Myocyte (in vitro differentiated cells): ENCODE results near the gene WWOX. TPM values are rescaled to one million over a fixed set of nuclear protein-coding genes. Genes with fewer than 3 reads are reported as not detected.
"Not testable (repeated sequence)": the region's sequence is repeated elsewhere in the genome, so short reads cannot be mapped to it uniquely, and the experiment has no call there.

ENCODE experiments used
- DNase-seq: peaks from one replicate; pipeline ENCODE4 v3.0.0-alpha.2; 2012; ENCODE audit warnings: low read depth
- polyA plus RNA-seq: library from polyadenylated mRNA; unstranded; fragments of >200 nt; gene quantifications from one replicate; pipeline ENCODE4 v1.2.1, GENCODE V29; 2012; ENCODE audit warnings: missing spikeins
- total RNA-seq: library from RNA; depleted of rRNA; stranded (reverse); fragments of >200 nt; gene quantifications from 2 replicates; pipeline ENCODE4 v1.2.3, GENCODE V29; 2014

Gene WWOX
- 12.5 and 22.5 TPM in 2 replicates for total RNA-seq
- 8.6 TPM for polyA plus RNA-seq

DNA sequence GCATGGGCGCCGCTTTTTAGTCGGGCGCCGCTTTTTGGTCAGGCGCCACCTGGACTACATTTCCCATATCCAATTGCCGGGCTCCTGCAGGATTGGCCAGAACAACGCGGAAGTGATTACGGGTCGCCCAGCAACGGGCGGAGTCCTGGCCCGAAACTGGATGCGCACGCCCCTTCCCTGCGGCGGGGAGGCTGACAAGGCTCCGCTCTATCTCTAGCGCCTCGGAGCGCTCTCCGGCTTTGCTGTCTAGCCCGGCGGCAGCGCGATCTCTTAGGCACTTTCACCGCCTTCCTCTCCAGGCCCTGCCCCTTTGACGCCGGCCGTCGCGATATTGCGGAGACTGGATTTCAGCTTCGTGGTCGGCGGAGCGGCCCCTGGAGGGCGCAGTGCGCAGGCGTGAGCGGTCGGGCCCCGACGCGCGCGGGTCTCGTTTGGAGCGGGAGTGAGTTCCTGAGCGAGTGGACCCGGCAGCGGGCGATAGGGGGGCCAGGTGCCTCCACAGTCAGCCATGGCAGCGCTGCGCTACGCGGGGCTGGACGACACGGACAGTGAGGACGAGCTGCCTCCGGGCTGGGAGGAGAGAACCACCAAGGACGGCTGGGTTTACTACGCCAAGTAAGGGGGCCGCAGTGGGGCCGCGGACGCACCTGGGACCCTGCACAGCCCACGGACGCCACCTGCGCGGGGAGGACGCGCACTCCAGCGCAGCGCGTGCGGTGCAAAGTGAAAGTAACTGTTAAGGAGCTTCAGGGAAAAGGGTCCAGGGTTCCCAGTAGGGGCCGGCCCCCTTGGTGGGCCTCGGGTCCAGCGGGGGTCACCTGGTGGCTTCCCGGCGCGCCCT lies at the start of gene WWOX:
Gene WWOX (plus strand): TSS at position 384 of the 841 bp plus-strand sequence.
- peak; percentile 99 for DNase-seq

GRCh38 chr16:78050734-78051400 lies 48.6 kb upstream of the WWOX start:
- no peak for DNase-seq

DNA sequence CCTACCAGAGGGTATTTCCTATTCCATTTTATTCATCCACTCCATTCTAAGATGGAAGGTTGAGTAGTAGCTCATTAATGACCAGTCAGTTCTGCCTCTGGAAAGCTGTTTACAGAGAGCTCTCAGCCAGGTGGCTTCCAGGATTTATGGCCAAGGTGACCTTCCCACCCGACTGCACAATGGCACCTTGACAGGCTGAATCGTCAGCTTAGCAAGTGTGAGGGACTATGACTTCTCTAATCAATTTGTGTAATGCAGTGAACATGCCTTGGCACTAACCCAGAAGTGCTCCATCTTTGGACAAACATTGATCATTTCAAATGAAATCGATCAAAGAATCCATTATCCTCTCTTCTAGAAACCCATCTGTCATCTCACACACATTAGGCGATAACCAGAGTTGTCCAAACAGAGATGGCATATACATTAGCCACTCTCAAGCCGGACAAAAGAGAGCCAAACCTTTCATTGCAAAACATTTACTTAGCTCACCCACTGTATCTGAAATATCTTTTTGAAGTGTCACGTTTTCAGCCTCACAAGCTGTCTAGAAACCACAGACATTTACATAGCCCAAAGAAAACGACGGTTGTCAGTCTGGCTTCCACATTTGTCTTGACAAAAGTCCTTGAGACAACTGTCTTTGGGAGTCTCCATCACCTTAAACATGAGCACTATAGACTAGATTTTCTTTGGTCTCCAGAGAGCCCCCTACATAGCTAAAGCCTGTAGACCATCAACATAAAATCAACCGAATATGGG lies 41.5 kb upstream of the WWOX start:
- DNase-seq: no peak

GRCh38 chr16:78059806-78060205 lies 39.6 kb upstream of the WWOX start:
- DNase-seq: not testable (repeated sequence)

- DNase-seq: no peak
These were observed 39.2 kb upstream of the WWOX start for GRCh38 chr16:78060295-78060694.

DNA sequence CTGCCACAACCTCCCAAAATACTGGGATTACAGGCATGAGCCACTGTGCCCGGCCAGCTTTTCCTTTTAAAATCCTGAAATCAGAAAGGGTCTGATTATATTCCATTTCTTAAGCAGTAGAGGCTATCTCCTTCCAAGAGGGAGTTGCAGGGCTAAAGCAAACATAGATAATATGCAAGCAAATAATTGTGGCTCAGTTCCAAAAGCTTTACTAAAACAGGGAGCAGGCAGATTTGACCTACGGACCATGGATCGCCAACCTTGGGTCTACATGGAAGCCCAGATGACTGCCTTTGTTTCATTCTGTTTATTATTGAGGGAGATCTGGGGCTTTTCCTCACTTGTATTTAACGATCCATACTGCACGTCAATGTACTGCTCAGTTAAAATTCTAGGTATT lies 38.6 kb upstream of the WWOX start:
- DNase-seq: no peak

DNA sequence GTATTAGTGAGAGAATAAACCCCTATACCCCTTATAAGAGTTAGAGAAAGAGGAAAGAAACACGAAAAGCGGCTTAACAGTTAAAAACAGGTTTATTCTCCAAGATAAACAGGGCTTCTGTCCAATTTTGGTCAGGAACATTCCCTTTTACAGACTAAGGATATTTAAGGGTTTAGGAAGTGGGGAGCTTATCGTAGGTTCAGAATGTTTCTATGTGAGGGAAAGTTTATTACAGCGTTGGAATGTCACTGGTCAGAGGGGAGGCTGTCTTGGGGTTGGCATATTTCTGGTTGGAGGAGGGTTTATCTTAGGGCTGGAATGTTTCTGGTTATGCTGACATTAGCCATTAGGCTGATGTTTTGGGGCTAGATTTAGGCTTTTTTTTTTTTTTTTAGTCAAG lies 34.1 kb upstream of the WWOX start:
- DNase-seq: no peak

GRCh38 chr16:78069913-78070312 lies 29.5 kb upstream of the WWOX start:
- DNase-seq: no peak

DNA sequence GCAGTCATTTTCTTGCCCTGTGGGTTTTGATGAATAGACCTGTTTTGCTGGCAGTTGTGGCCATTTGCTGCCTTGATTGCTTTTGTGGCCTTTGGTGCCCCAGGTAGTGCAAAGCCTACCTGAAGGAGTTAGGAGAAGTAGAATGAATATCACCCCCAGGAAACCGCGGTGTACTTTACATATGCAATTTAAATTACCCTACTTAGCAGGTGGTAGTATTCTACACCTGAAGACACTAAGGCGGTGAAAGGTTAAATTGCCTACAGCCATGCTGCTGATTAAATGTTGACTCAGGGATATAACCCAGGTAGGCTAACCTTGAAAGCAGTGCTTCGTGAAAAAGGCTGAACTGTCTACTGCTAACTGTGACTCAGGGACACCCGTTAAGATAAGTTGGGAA lies 27.2 kb upstream of the WWOX start:
- DNase-seq: no peak

- DNase-seq: no peak
These were observed 23.7 kb upstream of the WWOX start for GRCh38 chr16:78075800-78076199.

GRCh38 chr16:78081341-78081740 lies 18.1 kb upstream of the WWOX start:
- DNase-seq: no peak

DNA sequence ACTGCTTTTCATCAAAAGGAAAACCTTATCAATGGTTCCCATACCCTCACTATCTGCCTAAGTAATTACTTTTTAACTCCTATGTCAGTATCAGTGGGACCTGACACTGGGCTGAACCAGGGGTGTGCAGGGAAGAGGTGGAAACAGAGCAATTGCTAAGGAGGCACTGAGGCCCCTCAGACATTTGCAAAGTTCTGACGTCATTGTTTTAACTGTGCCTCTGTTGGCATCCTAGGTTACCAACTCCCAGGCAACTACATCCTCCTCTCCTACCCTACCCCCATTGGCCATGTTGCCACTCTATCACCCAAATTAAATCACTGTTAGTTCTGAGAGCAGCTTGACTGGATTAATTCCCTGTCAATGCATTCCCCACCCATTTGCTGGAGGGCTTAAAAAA lies 8.0 kb upstream of the WWOX start:
- DNase-seq: no peak

GRCh38 chr16:78092758-78093157 lies 6.7 kb upstream of the WWOX start:
- DNase-seq: no peak

GRCh38 chr16:78094166-78094565 lies 5.3 kb upstream of the WWOX start:
- no peak for DNase-seq

DNA sequence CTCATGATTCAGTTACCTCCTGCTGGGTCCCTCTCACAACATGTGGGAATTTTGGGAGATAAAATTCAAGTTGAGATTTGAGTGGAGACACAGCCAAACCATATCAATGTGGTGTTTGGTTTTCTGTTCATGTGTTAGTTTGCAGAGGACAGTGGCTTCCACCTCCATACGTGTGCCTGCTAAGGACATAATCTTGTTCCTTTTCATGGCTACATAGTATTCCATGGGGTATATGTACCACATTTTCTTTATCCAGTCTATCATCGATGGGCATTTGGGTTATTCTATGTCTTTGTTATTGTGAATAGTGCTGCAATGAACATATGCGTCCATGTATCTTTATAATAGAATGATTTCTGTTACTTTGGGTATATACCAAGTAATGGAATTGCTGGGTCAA lies 4.5 kb upstream of the WWOX start:
- no peak for DNase-seq

GRCh38 chr16:78096386-78096785 lies 3.1 kb upstream of the WWOX start:
- no peak for DNase-seq

DNA sequence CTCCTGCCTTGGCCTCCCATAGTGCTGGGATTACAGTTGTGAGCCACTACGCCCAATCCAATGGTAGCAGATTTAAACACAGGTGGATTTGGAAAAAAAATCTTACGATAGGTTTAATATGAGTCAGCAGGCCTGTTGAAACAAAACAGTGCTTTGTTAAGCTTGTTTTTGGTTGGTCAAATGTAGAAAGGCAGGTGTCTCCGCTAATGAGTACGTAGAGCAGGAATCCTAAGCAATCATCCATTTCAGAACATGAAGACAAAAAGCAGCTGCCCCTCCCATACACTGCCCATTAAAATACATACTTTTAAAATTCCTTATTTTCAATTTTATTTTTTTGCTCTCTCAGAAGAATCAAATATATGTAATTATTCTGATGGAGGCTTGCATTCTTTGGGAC lies 1.9 kb upstream of the WWOX start:
- DNase-seq: no peak

DNA sequence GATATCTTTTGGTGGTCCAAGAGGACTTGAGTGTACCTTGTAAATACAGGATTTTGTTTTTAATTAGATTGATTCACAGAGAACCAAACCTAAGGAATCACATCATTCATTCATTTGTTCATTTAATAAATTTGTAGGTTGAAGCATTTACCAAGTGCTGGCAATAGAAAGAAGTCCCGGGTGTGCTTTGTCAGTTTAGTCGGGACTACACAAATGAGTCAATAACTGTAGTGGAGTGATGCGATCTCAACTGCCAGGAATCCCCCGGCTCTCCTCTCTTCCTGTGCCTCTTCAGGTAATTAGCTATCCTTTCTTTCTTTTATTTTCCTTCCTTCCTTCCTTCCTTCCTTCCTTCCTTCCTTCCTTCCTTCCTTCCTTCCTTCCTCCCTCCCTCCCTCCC lies 1.4 kb upstream of the WWOX start:
- DNase-seq: no peak

GRCh38 chr16:78098595-78099270 lies 721 bp upstream of the WWOX start:
- DNase-seq: no peak

- DNase-seq: no peak
These were observed 636 bp downstream of the WWOX start for GRCh38 chr16:78100112-78100467.

- no peak for DNase-seq
These were observed 2.7 kb downstream of the WWOX start for GRCh38 chr16:78102122-78102660.
